GM18517 (cell line): Measurements from ENCODE around the gene LNX1.

Source experiments
- ATAC-seq: cut with Tn5 transposase; IDR thresholded peaks from one replicate; pipeline ENCODE4 v1.9.1; 2021; ENCODE audit warnings: mild to moderate bottlenecking, moderate library complexity; ENCODE audit not compliant: unreplicated experiment

Gene LNX1

DNA sequence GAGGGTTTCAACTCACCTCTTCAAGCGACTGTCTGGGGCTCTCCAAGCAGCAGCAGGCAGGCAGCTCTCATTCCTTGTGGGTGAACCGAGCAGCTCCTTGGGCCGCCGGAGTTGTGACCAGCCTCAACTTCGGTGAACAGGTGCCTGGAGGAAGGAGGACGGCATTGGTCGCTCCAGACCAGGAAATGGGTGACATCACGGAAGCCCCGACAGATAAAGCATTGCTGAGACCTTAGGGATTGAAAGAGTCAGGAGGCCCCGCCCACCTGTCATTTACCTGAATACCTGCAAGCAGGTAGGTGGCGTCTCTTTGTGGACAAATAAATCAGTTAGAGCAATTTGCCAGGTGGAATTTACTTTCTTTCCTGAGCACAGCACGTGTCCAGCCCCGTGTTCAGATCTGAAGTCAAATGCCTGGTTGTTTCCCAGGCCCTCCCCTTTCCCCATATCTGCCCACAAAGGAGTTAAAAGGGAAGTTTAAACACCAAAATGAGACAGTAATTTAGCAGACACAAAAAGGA is at the start of gene LNX1:
Gene LNX1, minus strand, starts transcription at position 115 of the 521 bp plus-strand sequence. CDS start 17,484 bp downstream, outside the sequence.
- ATAC-seq: no peak

DNA sequence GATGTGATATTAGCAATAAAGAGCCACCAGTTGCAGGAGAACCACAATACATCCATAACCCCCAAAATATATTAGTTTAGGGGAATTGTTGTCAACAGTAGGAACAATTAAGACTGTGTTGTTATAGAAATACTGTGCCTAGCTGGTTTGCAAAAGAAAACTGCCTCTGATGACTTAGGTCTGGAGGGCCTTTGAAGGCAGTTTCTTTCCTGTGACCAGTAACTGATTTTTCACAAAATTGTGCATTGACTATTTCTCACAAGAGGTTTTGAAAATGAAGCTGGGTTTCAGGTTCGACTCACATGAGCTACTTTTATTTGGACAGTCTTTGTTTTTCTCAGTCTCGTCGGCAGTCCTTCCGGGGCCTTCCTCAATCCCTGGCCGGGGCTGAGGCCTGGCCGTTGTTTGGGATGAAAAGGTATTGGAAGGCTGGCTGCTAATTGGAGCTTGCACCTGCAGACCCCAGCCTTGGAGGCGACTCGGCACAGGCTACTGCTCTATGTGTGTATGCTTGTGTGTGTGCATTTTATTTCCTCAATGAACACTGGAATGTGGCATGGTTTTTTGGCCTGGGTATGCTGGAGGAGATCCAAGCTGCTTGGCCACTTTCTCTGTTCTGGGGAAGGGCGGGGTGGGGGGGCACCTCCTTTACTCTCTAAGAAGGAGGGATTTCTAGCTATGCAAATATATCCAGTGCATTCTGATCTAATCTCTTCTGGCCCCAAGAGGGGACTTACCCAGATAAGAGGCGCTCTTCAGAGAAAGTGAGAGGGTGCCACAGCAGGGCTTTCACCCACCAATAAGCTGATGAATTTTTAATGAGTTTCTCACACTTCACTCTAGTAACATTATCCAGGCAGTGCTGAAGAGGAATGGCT is 49.5 kb upstream of the LNX1 start:
- ATAC-seq: peak; percentile 74

GRCh38 chr4:53638919-53639318 is 47.6 kb upstream of the LNX1 start:
- ATAC-seq: no peak

DNA sequence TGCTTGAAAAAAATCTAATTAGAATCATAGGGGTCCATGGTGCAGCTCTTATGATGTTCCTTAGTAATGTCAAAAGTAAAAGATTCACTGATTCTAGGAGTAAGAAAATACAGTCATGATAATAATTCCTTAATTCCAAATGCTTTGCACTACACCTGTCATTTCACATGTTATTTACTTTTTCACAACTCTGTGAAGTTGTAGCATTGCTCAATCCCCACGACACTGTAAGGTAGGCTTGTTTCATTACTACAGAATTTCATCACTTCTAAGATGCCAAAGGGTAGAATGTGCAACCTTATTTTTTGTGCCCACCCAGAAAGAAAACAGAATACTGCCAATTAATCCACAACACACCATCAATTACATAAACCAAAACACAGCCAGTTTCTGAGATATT is 46.1 kb upstream of the LNX1 start:
- ATAC-seq: no peak

- ATAC-seq: no peak
Measured at GRCh38 chr4:53635697-53636483, 44.6 kb upstream of the LNX1 start.

DNA sequence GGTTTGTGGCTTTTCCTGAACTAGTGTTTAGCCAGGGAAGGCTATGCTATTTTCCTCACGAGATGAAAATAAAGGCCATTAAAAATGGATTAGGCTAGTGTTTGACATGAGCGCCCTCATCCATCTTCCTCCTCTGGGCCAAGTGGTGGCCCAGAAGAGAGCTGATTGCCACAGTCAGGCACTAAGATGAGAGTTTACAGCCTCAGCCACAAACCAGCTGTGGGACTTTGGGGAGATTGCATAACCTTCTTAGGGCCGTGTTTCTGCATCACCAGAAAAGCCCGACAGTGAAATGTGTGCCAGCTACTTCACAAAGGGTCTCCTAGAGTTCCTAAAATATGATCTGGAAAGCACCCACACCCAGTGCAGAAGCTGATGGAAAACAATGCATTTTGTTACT is 42.3 kb upstream of the LNX1 start:
- ATAC-seq: no peak

DNA sequence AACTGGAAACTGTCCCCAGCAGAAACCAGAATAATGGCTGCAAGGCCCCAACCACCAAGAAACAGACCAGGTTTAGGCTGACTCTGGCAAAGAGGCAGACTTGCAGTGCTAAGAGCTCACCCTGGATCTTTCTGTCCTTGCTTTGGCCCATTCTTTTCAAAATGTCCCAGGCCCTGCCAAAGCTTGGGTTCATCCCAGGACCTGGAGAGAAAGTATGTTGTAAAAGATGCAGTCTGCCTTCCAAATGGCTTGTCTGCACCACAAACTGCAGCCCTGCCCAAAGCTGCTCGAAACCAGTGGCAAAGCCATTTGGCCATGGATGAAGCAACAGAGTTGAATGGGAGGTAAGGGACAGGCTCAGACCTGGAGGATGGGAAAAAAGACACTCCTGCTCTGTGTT is 38.0 kb upstream of the LNX1 start:
- no peak for ATAC-seq

GRCh38 chr4:53626491-53626890 is 35.2 kb upstream of the LNX1 start:
- no peak for ATAC-seq

DNA sequence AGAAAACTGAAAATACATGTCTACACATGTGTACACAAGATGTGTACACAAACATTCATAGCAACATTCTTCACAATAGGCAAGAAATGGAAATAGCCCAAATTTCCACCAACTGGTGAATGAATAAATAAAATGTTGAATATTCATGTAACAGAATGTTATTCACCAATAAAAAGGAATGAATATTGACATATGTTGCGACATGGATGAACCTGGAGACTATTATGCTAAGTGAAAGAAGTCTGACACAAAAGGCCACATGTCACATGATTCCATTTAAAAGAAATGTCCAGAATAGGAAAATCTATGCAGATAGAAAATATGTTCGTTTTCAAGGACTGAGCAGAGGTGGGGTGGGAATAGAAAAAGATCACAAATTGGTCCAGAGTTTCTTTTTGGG is 34.6 kb upstream of the LNX1 start:
- ATAC-seq: no peak

- ATAC-seq: no peak
Measured at GRCh38 chr4:53622739-53623151, 31.5 kb upstream of the LNX1 start.

DNA sequence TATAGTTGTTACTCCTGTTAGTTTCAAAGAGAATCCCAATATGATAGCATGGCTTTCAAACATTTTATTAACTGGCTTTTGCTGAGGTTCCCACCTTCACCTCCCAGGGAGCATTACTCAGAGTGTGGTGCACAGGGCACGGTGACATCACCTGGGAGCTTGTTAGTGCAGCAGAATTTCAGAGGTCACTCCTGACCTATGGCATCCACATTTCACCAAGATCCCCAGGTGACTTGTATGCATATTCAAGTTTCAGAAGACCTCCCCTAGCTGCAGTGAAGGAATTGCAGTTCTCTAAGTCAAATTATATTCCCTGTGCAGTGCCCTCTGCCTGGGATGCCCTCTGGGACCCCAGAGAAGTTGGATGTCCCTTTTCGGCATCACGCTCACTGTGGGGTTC is 29.7 kb upstream of the LNX1 start:
- no peak for ATAC-seq

GRCh38 chr4:53619431-53619830 is 28.1 kb upstream of the LNX1 start:
- ATAC-seq: no peak

DNA sequence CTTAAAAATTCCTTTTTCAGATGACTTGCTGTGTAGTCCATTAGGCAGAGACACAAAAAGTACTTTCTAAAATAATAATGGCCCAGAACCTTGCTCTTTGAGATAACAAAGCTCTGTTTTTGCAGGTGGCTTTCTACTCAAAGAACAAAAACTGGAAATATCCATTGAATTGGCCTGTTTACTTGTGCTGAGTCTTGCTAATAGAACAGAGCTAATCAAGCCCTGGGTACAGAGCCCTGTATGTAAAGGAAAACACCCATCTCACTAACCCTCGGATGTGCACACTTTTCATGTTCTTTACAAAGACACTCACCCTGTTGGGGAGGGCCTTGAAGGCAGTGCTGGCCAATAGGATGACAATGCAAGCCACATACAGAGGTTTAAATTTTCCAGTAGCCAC is 27.0 kb upstream of the LNX1 start:
- ATAC-seq: no peak

GRCh38 chr4:53617101-53617680 is 25.9 kb upstream of the LNX1 start:
- no peak for ATAC-seq

DNA sequence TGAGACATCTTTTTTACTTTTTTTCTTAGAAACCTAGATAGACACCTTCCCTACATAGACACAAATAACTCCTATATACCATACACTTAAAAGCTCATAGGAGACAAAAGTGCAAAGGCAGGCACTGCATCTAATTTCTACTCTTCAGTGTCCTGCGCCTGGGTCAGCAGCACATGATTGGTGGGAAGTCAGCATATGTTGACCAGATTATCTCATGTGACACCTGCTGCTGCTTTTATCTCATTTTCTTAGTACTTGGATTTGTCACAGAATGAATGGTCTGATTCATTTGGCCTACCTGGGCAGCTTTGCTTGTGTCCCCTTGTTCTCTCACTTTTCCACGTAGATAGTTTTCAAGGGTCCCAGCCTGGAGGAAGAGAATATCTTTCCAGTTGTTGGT is 24.9 kb upstream of the LNX1 start:
- no peak for ATAC-seq

- no peak for ATAC-seq
Measured at GRCh38 chr4:53614591-53614990, 23.3 kb upstream of the LNX1 start.

DNA sequence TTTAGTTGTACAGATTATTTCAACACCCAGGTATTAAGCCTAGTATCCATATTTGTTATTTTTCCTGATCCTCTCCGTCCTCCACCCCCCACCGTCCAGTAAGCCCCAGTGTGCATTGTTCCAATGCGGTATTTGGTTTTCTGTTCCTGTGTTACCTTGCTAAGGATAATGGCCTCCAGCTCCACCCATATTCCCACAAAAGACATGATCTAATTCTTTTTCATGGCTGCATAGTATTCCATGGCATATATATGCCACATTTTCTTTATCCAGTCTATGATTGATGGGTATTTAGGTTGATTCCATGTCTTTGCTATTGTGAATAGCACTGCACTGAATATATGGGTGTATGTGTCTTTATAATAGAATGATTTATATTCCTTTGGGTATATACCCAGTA is 22.1 kb upstream of the LNX1 start:
- ATAC-seq: no peak

- peak; percentile 29 for ATAC-seq
Measured at GRCh38 chr4:53608649-53609048, 17.4 kb upstream of the LNX1 start.

GRCh38 chr4:53608242-53608641 is 17.0 kb upstream of the LNX1 start:
- ATAC-seq: peak; percentile 75

GRCh38 chr4:53605783-53606182 is 14.5 kb upstream of the LNX1 start:
- ATAC-seq: no peak

DNA sequence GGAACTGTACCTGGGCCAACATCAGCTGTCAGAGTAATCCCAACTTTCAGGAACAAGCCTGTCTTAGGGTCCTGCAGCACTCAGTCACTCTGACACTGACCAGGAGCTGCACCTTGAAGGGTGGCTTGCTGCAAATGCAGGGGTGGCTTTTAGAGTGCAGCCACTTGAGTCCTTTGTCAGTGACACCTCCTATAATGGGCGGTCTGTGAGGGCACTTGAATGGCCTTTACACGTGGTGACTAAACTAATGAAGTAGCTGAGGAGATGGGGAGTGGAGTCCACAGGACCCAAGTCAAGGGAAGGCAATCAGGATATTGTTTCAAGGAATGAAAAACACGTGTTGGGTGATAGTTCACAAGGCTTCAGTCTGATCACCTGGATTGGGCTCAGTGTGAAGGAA is 11.1 kb upstream of the LNX1 start:
- ATAC-seq: no peak
